Subcutaneous adipose tissue (tissue), 4 donors: ENCODE data around the gene NXPH3. TPM values are rescaled to one million over a fixed set of nuclear protein-coding genes. Genes with fewer than 3 reads are reported as not detected.

Experiments
- total RNA-seq, 4 donors: library from RNA; depleted of rRNA; stranded (reverse); fragments of >200 nt; gene quantifications; one replicate each; pipeline ENCODE4 v1.1.0, GENCODE V29; 2016
- TF ChIP-seq, protein P1 (sequence below): fragments of 450-650 bp; IDR thresholded peaks from one replicate; pipeline ENCODE4 v1.5.1; 2016; ENCODE audit warnings: low read depth, mild to moderate bottlenecking, control low read depth, antibody characterized with exemption, moderate library complexity

The NXPH3 gene
- total RNA-seq, 4 donors from 2014 or later, result 0.65 to 7.9 (median 4.4) TPM

- TF ChIP-seq, protein P1, sequence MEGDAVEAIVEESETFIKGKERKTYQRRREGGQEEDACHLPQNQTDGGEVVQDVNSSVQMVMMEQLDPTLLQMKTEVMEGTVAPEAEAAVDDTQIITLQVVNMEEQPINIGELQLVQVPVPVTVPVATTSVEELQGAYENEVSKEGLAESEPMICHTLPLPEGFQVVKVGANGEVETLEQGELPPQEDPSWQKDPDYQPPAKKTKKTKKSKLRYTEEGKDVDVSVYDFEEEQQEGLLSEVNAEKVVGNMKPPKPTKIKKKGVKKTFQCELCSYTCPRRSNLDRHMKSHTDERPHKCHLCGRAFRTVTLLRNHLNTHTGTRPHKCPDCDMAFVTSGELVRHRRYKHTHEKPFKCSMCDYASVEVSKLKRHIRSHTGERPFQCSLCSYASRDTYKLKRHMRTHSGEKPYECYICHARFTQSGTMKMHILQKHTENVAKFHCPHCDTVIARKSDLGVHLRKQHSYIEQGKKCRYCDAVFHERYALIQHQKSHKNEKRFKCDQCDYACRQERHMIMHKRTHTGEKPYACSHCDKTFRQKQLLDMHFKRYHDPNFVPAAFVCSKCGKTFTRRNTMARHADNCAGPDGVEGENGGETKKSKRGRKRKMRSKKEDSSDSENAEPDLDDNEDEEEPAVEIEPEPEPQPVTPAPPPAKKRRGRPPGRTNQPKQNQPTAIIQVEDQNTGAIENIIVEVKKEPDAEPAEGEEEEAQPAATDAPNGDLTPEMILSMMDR, result no peak
Measured at GRCh38 chr17:49592263-49592662, 16.6 kb downstream of the NXPH3 start.

- TF ChIP-seq, protein P1, result no peak
Measured at GRCh38 chr17:49595328-49595727, 19.7 kb downstream of the NXPH3 start.

DNA sequence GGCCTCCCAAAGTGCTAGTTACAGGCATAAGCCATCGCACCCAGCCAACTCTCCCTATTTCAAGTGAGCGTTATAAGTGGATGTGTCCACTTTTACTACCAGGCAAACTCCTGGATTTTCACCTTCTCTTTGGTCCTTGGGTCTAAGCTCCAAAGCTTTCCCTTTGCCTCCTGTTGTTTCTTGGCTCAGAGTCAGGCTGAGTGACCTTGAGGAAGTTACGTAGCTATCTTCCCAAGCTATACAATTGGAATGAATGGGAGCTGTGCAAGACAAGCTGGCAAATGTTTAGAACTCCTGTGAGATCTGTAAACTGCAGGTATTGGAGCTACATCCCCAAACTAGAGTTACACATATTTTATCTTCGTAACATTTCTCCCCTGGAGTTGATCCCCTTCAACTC is 20.3 kb downstream of the NXPH3 start:
- TF ChIP-seq, protein P1, result no peak

DNA sequence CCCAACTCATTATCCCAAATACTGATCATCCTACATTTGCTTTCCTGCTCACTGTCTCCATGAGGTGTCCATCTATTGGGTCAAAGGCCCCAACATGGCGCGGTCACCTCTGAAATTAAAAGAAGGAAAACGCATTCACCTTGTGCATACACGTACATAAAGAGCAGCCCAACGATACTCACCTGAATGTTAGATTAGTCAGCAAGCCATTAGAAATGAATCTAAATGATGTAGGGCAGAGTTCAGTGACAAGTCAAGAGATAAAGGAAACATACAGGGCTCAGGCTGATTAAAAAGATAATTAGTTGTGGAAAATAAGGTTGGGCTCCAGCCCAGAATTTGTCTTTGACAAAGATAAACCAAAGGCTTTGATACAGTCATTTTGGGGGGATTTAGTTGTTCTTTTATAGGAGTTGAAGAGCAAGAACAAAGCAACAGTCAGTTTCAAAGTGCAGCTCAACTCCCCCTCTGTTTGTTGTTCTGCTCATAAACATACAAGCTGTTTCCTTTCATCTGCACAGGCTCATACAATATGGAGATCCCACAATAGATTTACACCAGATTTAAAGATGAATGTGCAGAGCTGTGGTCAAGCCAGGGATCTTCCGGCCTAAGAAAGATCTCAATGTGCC is 21.1 kb downstream of the NXPH3 start:
- TF ChIP-seq, protein P1, result no peak

GRCh38 chr17:49597436-49597835 is 21.8 kb downstream of the NXPH3 start:
- TF ChIP-seq, protein P1, result no peak

- TF ChIP-seq, protein P1, result no peak
Measured at GRCh38 chr17:49597928-49598655, 22.4 kb downstream of the NXPH3 start.

- TF ChIP-seq, protein P1, result no peak
Measured at GRCh38 chr17:49598918-49599317, 23.2 kb downstream of the NXPH3 start.
